T-cell (primary cell): Measurements from ENCODE around the gene CARMIL1. TPM values are rescaled to one million over a fixed set of nuclear protein-coding genes. Genes with fewer than 3 reads are reported as not detected.

ENCODE experiments used
- ATAC-seq, 4 experiments: fragments of 200-7000 bp in 3 of 4; fragments of 150-1000 bp in 1 of 4; cut with Tn5 transposase; replicated peaks in 1 of 4; 1 replicate in 3 of 4; 2 replicates in 1 of 4; pipeline ENCODE4 v1.10.0; 2021; ENCODE audit warnings: moderate library complexity in 3 of 4, mild to moderate bottlenecking in 2 of 4, moderate number of reproducible peaks in 1 of 4
- CTCF ChIA-PET, 2 donors: fragments of 300-600 bp; sonication (Branson Sonifier 250); formaldehyde crosslinking; loops; one replicate each; lab custom pipeline; 2022; ENCODE audit warnings: antibody characterized with exemption in 2 of 2; lab: Charles Lee
- POLR2A ChIA-PET, 2 donors: fragments of 300-600 bp; sonication (Branson Sonifier 250); formaldehyde crosslinking; loops; one replicate each; lab custom pipeline; 2022; ENCODE audit warnings: antibody characterized with exemption in 2 of 2; lab: Charles Lee
- DNase-seq, 35 experiments: peaks; one replicate each; pipeline versions ENCODE4 v3.0.0 to v3.0.0-alpha.2; 2013 to 2023
- H3K27ac ChIP-seq: one replicate; pipeline ENCODE4 v1.5.1; 2013; ENCODE audit warnings: low read length
- H3K27me3 ChIP-seq, 2 experiments: replicated peaks in 1 of 2; 1 replicate in 1 of 2; 2 replicates in 1 of 2; pipeline versions ENCODE4 v1.6.1 to v1.7.0; 2013; ENCODE audit warnings: low read length in 1 of 2, mixed read lengths in 1 of 2; ENCODE audit not compliant: control insufficient read depth in 2 of 2, insufficient read depth in 2 of 2; ENCODE audit errors: extremely low read depth in 1 of 2
- H3K36me3 ChIP-seq, 2 donors: 1 replicate in 1 of 2; 2 replicates in 1 of 2; pipeline versions ENCODE4 v1.6.1 to v1.7.0; 2013; ENCODE audit warnings: low read length in 1 of 2; ENCODE audit not compliant: control insufficient read depth in 2 of 2, insufficient read depth in 1 of 2; ENCODE audit errors: extremely low read depth in 1 of 2
- H3K4me1 ChIP-seq, 2 experiments: 1 replicate in 1 of 2; 2 replicates in 1 of 2; pipeline versions ENCODE4 v1.6.1 to v1.7.0; 2013; ENCODE audit warnings: low read length in 2 of 2, mixed read lengths in 1 of 2; ENCODE audit not compliant: insufficient read depth in 2 of 2, control insufficient read depth in 1 of 2; ENCODE audit errors: extremely low read depth in 1 of 2
- H3K4me3 ChIP-seq, 2 donors: 1 replicate in 1 of 2; 2 replicates in 1 of 2; pipeline versions ENCODE4 v1.5.1 to v1.7.0; 2013; ENCODE audit warnings: mild to moderate bottlenecking in 2 of 2, low read length in 1 of 2, moderate library complexity in 1 of 2; ENCODE audit not compliant: control insufficient read depth in 1 of 2; ENCODE audit errors: extremely low read depth in 1 of 2
- H3K9me3 ChIP-seq: 2 replicates; pipeline ENCODE4 v1.7.0; 2013
- H3K27ac Mint-ChIP-seq, 2 donors: one replicate each; pipeline ENCODE4 v1.8.0; 2020 to 2021; ENCODE audit warnings: mild to moderate bottlenecking in 2 of 2, mixed read lengths in 2 of 2
- H3K27me3 Mint-ChIP-seq, 2 donors: one replicate each; pipeline ENCODE4 v1.8.0; 2021 to 2022; ENCODE audit warnings: mixed read lengths in 2 of 2
- H3K36me3 Mint-ChIP-seq: one replicate; pipeline ENCODE4 v1.8.0; 2021; ENCODE audit warnings: mixed read lengths
- H3K4me1 Mint-ChIP-seq, 3 donors: one replicate each; pipeline ENCODE4 v1.8.0; 2020 to 2022; ENCODE audit warnings: mixed read lengths in 3 of 3, mild to moderate bottlenecking in 1 of 3
- H3K4me3 Mint-ChIP-seq, 3 donors: one replicate each; pipeline ENCODE4 v1.8.0; 2020 to 2022; ENCODE audit warnings: mild to moderate bottlenecking in 3 of 3, mixed read lengths in 3 of 3, moderate library complexity in 3 of 3
- H3K9me3 Mint-ChIP-seq, 3 donors: one replicate each; pipeline ENCODE4 v1.8.0; 2020 to 2022; ENCODE audit warnings: mixed read lengths in 3 of 3
- WGBS: methylation state at CpG from one replicate; pipeline ENCODE4 v1.1.5; 2013; ENCODE audit warnings: missing lambda C conversion rate; ENCODE audit not compliant: insufficient coverage; 5-methylcytosine and 5-hydroxymethylcytosine counted together
- total RNA-seq, 35 experiments: library from RNA in 6 of 35; stranded (reverse) in 6 of 35; fragments of 120-200 nt in 1 of 35; gene quantifications; one replicate each; pipeline versions ENCODE4 v1.2.1 to v1.2.4 and lab custom pipeline; 2013 to 2026

Gene CARMIL1
- total RNA-seq, 5 donors from 2014 or later (not counting 1 experiment from before 2014, with no cell fraction given) = 4.0 to 11.6 (median 6.1) TPM

DNA sequence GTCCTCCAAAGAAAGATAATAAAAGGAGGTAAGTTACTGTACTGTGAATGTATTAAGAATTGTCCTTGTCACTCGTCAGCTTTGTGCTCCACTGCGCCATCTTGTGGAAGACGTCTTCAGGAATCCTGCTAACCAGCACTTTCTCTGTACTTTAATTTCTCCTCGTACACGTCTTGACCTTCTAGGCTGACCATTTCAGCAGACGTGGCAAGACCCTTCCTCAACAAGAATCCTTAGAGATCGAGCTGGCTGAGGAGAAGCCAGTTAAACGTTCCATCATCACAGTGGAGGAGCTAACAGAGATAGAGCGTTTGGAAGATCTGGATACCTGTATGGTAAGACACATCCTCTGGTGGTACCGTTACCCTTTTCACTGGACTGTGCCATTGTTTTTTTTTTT is 277.3 kb downstream of the CARMIL1 start:
- H3K27ac Mint-ChIP-seq = no peak overlapping the region
- no peaks in the 10 kb centered on the region for H3K27me3 Mint-ChIP-seq
- H3K9me3 Mint-ChIP-seq = no peaks in the 10 kb centered on the region
- H3K4me3 ChIP-seq = no peak overlapping the region
- 28% methylated on average over 8 of the region's 10 CpGs for WGBS
- no peaks in the 10 kb centered on the region for H3K4me1 ChIP-seq
- H3K36me3 ChIP-seq = no peaks in the 10 kb centered on the region
- no peaks in the 10 kb centered on the region for H3K27me3 ChIP-seq
- peak; percentile 30 to 85 (median 66) for DNase-seq
- H3K27ac ChIP-seq = no peak overlapping the region
- ChIA-PET CTCF (interaction anchor here (0.6 to 4.1 kb wide), 18 partner anchors 10 to 1010 kb away, joined by 3 to 30 read pairs (median 4); no protein-coding TSS in a partner anchor), POLR2A (no interaction called here)
- H3K4me1 Mint-ChIP-seq = peaks cover 0 to 2% (median 0%) of the 10 kb centered on the region in 3 donors
- H3K4me3 Mint-ChIP-seq = no peak overlapping the region
- H3K9me3 ChIP-seq = no peaks in the 10 kb centered on the region
- H3K36me3 Mint-ChIP-seq = peaks cover 12% of the 10 kb centered on the region
- peak in 3 of 4 experiments; percentile 45 to 56 (median 48) for ATAC-seq

DNA sequence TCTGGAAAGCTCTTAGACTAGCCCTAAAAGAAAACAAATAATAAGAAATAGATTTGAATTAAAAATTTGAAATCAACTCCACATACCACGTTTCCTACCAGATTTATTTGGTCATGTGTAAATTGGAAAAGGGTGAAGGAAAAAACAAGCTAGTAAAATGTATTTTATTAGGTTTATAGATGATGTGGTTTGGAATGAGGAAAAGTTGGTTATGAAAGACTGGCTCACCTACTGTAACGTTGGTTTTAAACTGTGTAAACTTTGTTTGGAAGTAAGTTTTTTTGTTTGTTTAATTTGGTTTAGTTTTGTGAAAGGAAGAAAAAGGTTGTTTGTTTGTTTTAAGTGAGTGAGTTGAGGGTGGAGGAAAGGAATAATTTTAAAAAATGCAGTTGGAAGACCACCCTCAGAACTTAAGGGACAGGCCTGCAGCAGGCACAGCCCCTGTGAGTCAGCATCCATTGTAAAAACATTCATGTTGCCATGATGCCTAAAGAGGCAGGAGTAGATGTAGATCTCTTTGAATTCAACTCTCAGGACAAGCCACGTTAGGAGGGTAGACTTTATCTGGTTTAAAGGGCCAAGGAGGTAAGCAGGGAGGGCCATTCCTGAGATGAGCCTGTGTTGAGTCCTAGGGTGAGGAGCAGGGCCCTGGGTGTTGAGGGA is 279.1 kb downstream of the CARMIL1 start:
- 86% methylated on average over 2 of the region's 3 CpGs for WGBS

DNA sequence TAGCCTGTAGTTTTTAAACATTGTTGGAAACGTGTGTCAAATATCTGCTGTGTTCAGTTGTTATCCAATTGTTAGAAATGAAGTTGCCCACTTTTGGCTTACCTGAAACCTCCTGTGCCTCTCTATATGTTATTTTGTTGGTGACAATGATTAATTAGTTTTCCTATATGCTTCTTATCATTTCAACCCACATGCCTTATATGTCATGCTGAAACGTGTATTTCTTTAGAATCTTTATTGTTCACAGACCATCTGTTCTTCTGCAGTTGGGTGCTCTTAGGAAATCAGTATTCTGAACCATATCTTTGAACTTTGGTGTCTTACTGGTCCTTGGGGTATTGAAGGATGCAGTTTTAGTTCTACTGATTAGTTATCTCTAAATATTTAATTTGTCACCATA is 281.7 kb downstream of the CARMIL1 start:
- Mint-ChIP-seq H3K4me3 (no peak overlapping the region), H3K36me3 (peaks cover 21% of the 10 kb centered on the region), H3K4me1 (peaks cover 0 to 2% (median 0%) of the 10 kb centered on the region in 3 donors), H3K27ac (no peak overlapping the region), H3K9me3 (no peaks in the 10 kb centered on the region), H3K27me3 (no peaks in the 10 kb centered on the region)
- Histone ChIP-seq H3K4me3 (no peak overlapping the region), H3K27me3 (no peaks in the 10 kb centered on the region), H3K27ac (no peak overlapping the region), H3K9me3 (no peaks in the 10 kb centered on the region), H3K36me3 (no peaks in the 10 kb centered on the region), H3K4me1 (no peaks in the 10 kb centered on the region)
- ATAC-seq (no peak), DNase-seq (no peak)
- ChIA-PET POLR2A (no interaction called here), CTCF (interaction anchor here in 1 of 2 donors (1.6 kb wide), 1 partner anchor 295 kb away, joined by 3 read pairs; no protein-coding TSS in a partner anchor)
- no CpG with 5 or more reads among the region's 2 CpGs for WGBS

More for the DNA sequence above, 279.1 kb downstream of the CARMIL1 start:
- no peak overlapping the region for H3K27ac ChIP-seq
- Mint-ChIP-seq H3K27ac (no peak overlapping the region), H3K4me3 (no peak overlapping the region), H3K4me1 (peaks cover 0 to 2% (median 0%) of the 10 kb centered on the region in 3 donors), H3K27me3 (no peaks in the 10 kb centered on the region), H3K9me3 (no peaks in the 10 kb centered on the region), H3K36me3 (peaks cover 12% of the 10 kb centered on the region)
- DNase-seq = no peak
- H3K36me3 ChIP-seq = no peaks in the 10 kb centered on the region
- no peaks in the 10 kb centered on the region for H3K9me3 ChIP-seq
- no peak for ATAC-seq
- H3K27me3 ChIP-seq = no peaks in the 10 kb centered on the region
- CTCF ChIA-PET = interaction anchor here (0.6 to 4.1 kb wide), 6 partner anchors 224 to 335 kb away, joined by 3 to 30 read pairs (median 6); partner anchors contain the start of gene CARMIL1 (in 1 of the 2)
- H3K4me1 ChIP-seq = no peaks in the 10 kb centered on the region
- no peak overlapping the region for H3K4me3 ChIP-seq
- POLR2A ChIA-PET = no interaction called here

DNA sequence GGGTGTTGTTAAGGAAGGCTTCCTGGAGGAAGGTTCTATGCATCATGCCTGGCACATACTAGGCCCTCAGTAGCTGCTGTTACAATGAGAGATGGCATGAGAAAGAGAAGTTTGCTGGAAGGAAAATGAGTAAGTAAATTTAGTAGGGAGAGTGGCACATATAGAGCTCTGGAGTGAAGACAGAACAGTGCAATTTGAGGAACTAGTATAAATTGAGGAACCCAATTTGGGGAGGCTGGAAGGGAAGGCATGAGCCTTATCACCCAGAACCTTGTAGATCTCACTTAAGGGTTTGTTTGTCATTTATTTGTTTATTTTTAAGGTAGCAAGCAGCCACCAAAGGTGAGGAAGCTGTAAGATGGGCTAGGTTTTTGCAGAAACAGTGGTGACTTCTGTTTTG is 285.8 kb downstream of the CARMIL1 start:
- POLR2A ChIA-PET = no interaction called here
- no peaks in the 10 kb centered on the region for H3K36me3 ChIP-seq
- Mint-ChIP-seq H3K4me3 (no peak overlapping the region), H3K27me3 (no peaks in the 10 kb centered on the region), H3K9me3 (no peaks in the 10 kb centered on the region), H3K4me1 (no peaks in the 10 kb centered on the region), H3K27ac (no peak overlapping the region), H3K36me3 (peaks cover 9% of the 10 kb centered on the region)
- DNase-seq (no peak), ATAC-seq (no peak)
- H3K27ac ChIP-seq = no peak overlapping the region
- no peaks in the 10 kb centered on the region for H3K4me1 ChIP-seq
- H3K27me3 ChIP-seq = no peaks in the 10 kb centered on the region
- CTCF ChIA-PET = interaction anchor here in 1 of 2 donors (0.8 kb wide), 1 partner anchor 23 kb away, joined by 3 read pairs; no protein-coding TSS in a partner anchor
- H3K9me3 ChIP-seq = no peaks in the 10 kb centered on the region
- no peak overlapping the region for H3K4me3 ChIP-seq

DNA sequence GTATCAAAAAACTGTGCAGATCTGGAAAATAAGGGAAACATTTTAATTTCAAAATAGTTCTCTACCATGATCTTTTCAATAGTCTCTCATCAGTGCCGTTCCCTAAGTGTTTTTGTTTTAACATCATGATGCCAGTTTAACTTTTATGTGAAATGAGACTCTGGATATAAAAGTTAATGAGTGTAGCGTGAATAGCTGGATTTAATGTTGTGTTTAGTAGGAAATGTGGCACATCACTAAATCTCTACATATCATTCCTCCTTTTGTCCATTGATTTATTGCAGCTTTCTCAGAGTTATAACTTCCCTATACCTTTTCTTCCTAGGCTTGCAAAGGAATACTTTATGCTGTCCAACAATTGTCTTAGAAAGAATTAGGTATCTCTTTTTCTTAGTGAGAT is 291.4 kb downstream of the CARMIL1 start:
- H3K36me3 ChIP-seq = no peaks in the 10 kb centered on the region
- H3K4me3 ChIP-seq = no peak overlapping the region
- Mint-ChIP-seq H3K9me3 (no peaks in the 10 kb centered on the region), H3K27me3 (no peaks in the 10 kb centered on the region), H3K4me3 (no peak overlapping the region), H3K4me1 (no peaks in the 10 kb centered on the region), H3K27ac (no peak overlapping the region), H3K36me3 (no peaks in the 10 kb centered on the region)
- DNase-seq = no peak
- CTCF ChIA-PET = no interaction called here
- POLR2A ChIA-PET = no interaction called here
- no peak overlapping the region for H3K27ac ChIP-seq
- no peaks in the 10 kb centered on the region for H3K9me3 ChIP-seq
- H3K27me3 ChIP-seq = no peaks in the 10 kb centered on the region
- ATAC-seq = no peak
- WGBS = no CpG with 5 or more reads among the region's 2 CpGs
- H3K4me1 ChIP-seq = no peaks in the 10 kb centered on the region

DNA sequence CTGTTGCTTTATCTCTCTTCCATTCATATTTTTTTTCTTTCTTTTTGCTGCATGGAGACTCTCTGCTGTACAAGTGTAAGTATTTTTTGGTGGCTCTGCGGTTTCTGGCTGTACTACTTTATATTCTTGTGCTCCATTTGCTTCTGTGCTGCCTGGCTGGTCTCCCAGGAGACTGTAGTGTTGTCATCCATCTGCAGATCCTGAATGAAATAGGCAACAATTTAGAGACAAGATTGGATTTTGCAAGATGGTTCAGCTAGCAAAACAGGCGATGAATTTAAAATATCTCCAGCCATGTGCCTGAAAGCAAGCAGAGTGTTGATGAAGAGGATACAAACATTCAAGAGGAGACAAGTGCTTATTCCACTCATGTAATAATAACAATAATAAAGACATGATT is 297.7 kb downstream of the CARMIL1 start:
- no peak for DNase-seq
- H3K4me3 Mint-ChIP-seq = no peak overlapping the region
- CTCF ChIA-PET = no interaction called here

More for the DNA sequence above, 297.7 kb downstream of the CARMIL1 start:
- H3K36me3 ChIP-seq = no peaks in the 10 kb centered on the region
- POLR2A ChIA-PET = no interaction called here
- ATAC-seq = no peak
- H3K4me1 ChIP-seq = no peaks in the 10 kb centered on the region
- Mint-ChIP-seq H3K27ac (no peak overlapping the region), H3K27me3 (no peaks in the 10 kb centered on the region), H3K36me3 (peaks cover 4% of the 10 kb centered on the region), H3K4me1 (peaks cover 9 to 14% (median 11%) of the 10 kb centered on the region in 3 donors), H3K9me3 (no peaks in the 10 kb centered on the region)
- H3K27me3 ChIP-seq = no peaks in the 10 kb centered on the region
- WGBS = no CpG with 5 or more reads among the region's 2 CpGs
- no peaks in the 10 kb centered on the region for H3K9me3 ChIP-seq
- H3K4me3 ChIP-seq = no peak overlapping the region
- H3K27ac ChIP-seq = no peak overlapping the region
